DMS79 treated with DMSO at 0.1 percent for 48 hours (cell line): ENCODE measurements around the gene ZNF445.
A peak's percentile ranks its signal among the peaks of the same experiment; 100 is the strongest.
"Not testable (repeated sequence)": the region's sequence is repeated elsewhere in the genome, so short reads cannot be mapped to it uniquely, and the experiment has no call there.

ENCODE experiments used
- DNase-seq: peaks from one replicate; lab custom pipeline; 2025; lab: John Stamatoyannopoulos, UW

ZNF445 gene

GRCh38 chr3:44477312-44478030 is at the start of gene ZNF445:
ZNF445 (minus strand) TSS chr3:44477670; CDS start chr3:44455549, 22,121 bp downstream.
- peak; percentile 43 for DNase-seq

- DNase-seq = no peak
Measured at GRCh38 chr3:44525060-44525459, 47.6 kb upstream of the ZNF445 start.

GRCh38 chr3:44522494-44522933 is 45.0 kb upstream of the ZNF445 start:
- no peak for DNase-seq

- no peak for DNase-seq
Measured at GRCh38 chr3:44521721-44522120, 44.3 kb upstream of the ZNF445 start.

GRCh38 chr3:44518782-44519156 is 41.3 kb upstream of the ZNF445 start:
- DNase-seq = no peak

- DNase-seq = peak; percentile 2
Measured at GRCh38 chr3:44516230-44516629, 38.8 kb upstream of the ZNF445 start.

- no peak for DNase-seq
Measured at GRCh38 chr3:44513513-44513912, 36.0 kb upstream of the ZNF445 start.

GRCh38 chr3:44511238-44511566 is 33.7 kb upstream of the ZNF445 start:
- DNase-seq = peak; percentile 64

GRCh38 chr3:44510000-44510368 is 32.5 kb upstream of the ZNF445 start:
- peak; percentile 14 for DNase-seq

- DNase-seq = no peak
Measured at GRCh38 chr3:44509393-44509921, 32.0 kb upstream of the ZNF445 start.

- DNase-seq = no peak
Measured at GRCh38 chr3:44506961-44507360, 29.5 kb upstream of the ZNF445 start.

GRCh38 chr3:44506556-44506955 is 29.1 kb upstream of the ZNF445 start:
- DNase-seq = no peak

- no peak for DNase-seq
Measured at GRCh38 chr3:44504566-44504965, 27.1 kb upstream of the ZNF445 start.

GRCh38 chr3:44503178-44503577 is 25.7 kb upstream of the ZNF445 start:
- DNase-seq = not testable (repeated sequence)

- no peak for DNase-seq
Measured at GRCh38 chr3:44501971-44502370, 24.5 kb upstream of the ZNF445 start.

GRCh38 chr3:44499899-44500168 is 22.4 kb upstream of the ZNF445 start:
- DNase-seq = not testable (repeated sequence)

- DNase-seq = no peak
Measured at GRCh38 chr3:44499149-44499898, 21.9 kb upstream of the ZNF445 start.

GRCh38 chr3:44495636-44496415 is 18.4 kb upstream of the ZNF445 start:
- DNase-seq = no peak

GRCh38 chr3:44492496-44492895 is 15.0 kb upstream of the ZNF445 start:
- DNase-seq = no peak

- DNase-seq = no peak
Measured at GRCh38 chr3:44482721-44483120, 5.3 kb upstream of the ZNF445 start.

GRCh38 chr3:44478606-44479094 is 1.2 kb upstream of the ZNF445 start:
- no peak for DNase-seq

GRCh38 chr3:44478055-44478468 is 592 bp upstream of the ZNF445 start:
- DNase-seq = peak; percentile 19

GRCh38 chr3:44476963-44477311 is 533 bp downstream of the ZNF445 start:
- no peak for DNase-seq
